CD4-positive, CD25-positive, alpha-beta regulatory T cell (primary cell): ENCODE measurements around the gene BRD3. TPM values are rescaled to one million over a fixed set of nuclear protein-coding genes. Genes with fewer than 3 reads are reported as not detected.

Experiments used
- ATAC-seq, 2 donors: fragments of 150-1000 bp; cut with Tn5 transposase; one replicate each; pipeline ENCODE4 v1.10.0; 2021; ENCODE audit warnings: low read depth in 2 of 2, moderate number of reproducible peaks in 2 of 2, moderate library complexity in 1 of 2
- DNase-seq, 3 donors: peaks; one replicate each; pipeline versions ENCODE4 v3.0.0 to v3.0.0-alpha.2; 2012 to 2022; ENCODE audit warnings: mixed read lengths in 1 of 3
- H3K27ac ChIP-seq: one replicate; pipeline ENCODE4 v1.7.0; 2013; ENCODE audit warnings: mild to moderate bottlenecking, low read length; ENCODE audit not compliant: insufficient read depth, poor library complexity, severe bottlenecking
- H3K27me3 ChIP-seq: one replicate; pipeline ENCODE4 v1.7.0; 2013; ENCODE audit warnings: low read length; ENCODE audit not compliant: control insufficient read depth, insufficient read depth
- H3K36me3 ChIP-seq: one replicate; pipeline ENCODE4 v1.7.0; 2013; ENCODE audit warnings: mild to moderate bottlenecking, low read length, moderate library complexity; ENCODE audit not compliant: control insufficient read depth, insufficient read depth
- H3K4me1 ChIP-seq: 2 replicates; pipeline ENCODE4 v1.7.0; 2013; ENCODE audit warnings: mild to moderate bottlenecking, low read length; ENCODE audit not compliant: insufficient read depth, control insufficient read depth, poor library complexity, severe bottlenecking
- H3K4me3 ChIP-seq: one replicate; pipeline ENCODE4 v1.7.0; 2013; ENCODE audit warnings: low read depth, mild to moderate bottlenecking, low read length, moderate library complexity
- H3K9me3 ChIP-seq, 2 experiments: 1 replicate in 1 of 2; 2 replicates in 1 of 2; pipeline ENCODE4 v1.7.0; 2013; ENCODE audit warnings: low read length in 2 of 2, mild to moderate bottlenecking in 1 of 2, moderate library complexity in 1 of 2; ENCODE audit not compliant: control insufficient read depth in 2 of 2
- H3K27ac Mint-ChIP-seq, 3 donors: one replicate each; pipeline ENCODE4 v1.8.0; 2020 to 2022; ENCODE audit warnings: mild to moderate bottlenecking in 3 of 3, mixed read lengths in 3 of 3, moderate library complexity in 2 of 3
- H3K27me3 Mint-ChIP-seq: one replicate; pipeline ENCODE4 v1.8.0; 2022; ENCODE audit warnings: mild to moderate bottlenecking, mixed read lengths
- H3K36me3 Mint-ChIP-seq: one replicate; pipeline ENCODE4 v1.8.0; 2020; ENCODE audit warnings: mixed read lengths
- H3K4me1 Mint-ChIP-seq, 4 donors: one replicate each; pipeline ENCODE4 v1.8.0; 2020 to 2022; ENCODE audit warnings: mixed read lengths in 4 of 4, mild to moderate bottlenecking in 1 of 4
- H3K4me3 Mint-ChIP-seq, 4 donors: one replicate each; pipeline ENCODE4 v1.8.0; 2020 to 2022; ENCODE audit warnings: mild to moderate bottlenecking in 4 of 4, mixed read lengths in 4 of 4, moderate library complexity in 3 of 4
- H3K9me3 Mint-ChIP-seq, 7 donors: one replicate each; pipeline ENCODE4 v1.8.0; 2020 to 2022; ENCODE audit warnings: mixed read lengths in 7 of 7, mild to moderate bottlenecking in 3 of 7, moderate library complexity in 2 of 7
- polyA plus RNA-seq, 4 donors: library from polyadenylated mRNA; unstranded; fragments of 300-500 nt; fragmentation: Illumina TruSeq; gene quantifications; one replicate each; pipeline ENCODE4 v1.2.3, GENCODE V29; 2021
- total RNA-seq: library from RNA; stranded (reverse); gene quantifications from one replicate; pipeline ENCODE4 v1.2.3, GENCODE V29; 2022

BRD3 gene
- total and polyA plus RNA-seq, 5 donors from 2014 or later: 10.4 to 39.3 (median 13.1) TPM

DNA sequence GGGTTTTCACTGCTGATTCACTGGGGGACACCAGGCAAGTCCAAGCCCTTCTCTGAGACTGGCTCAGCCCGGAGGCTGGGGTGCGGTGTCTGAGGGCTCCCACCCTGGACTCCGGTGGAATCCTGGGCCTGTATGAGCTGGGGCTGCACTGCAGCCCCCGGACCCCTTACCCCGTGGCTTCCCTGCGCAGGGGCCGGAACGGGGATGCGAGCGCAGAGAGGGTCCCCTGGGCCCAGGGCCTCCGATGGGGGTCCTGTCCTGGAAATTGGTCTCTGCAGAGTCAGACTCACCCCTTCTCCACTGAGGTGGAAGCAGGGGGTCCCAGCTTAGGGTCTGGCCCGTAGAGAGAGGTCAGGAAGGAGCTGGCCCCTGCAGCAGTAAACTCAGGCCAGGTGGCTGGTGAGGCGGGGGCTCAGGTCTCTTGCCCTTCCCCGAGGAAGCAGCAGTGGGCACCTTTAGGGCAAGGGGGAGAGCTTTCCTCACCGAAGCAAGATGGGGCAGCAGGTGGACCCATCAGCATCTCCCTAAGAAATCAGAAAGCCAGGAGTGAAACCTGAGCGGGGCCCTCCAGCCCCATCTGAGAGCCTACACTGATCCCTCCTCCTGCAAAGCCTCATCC lies 74.1 kb downstream of the BRD3 start:
- Mint-ChIP-seq H3K27me3 (peaks cover 10% of the 10 kb centered on the region), H3K36me3 (no peaks in the 10 kb centered on the region), H3K4me1 (peaks cover 0 to 10% (median 0%) of the 10 kb centered on the region in 4 donors), H3K9me3 (no peaks in the 10 kb centered on the region), H3K27ac (no peak overlapping the region), H3K4me3 (peak overlapping the region; percentile 10 to 87 (median 72))
- peaks cover 25% of the 10 kb centered on the region for H3K4me1 ChIP-seq
- H3K27ac ChIP-seq: no peak overlapping the region
- H3K4me3 ChIP-seq: no peak overlapping the region
- H3K36me3 ChIP-seq: no peaks in the 10 kb centered on the region
- H3K9me3 ChIP-seq: no peaks in the 10 kb centered on the region
- DNase-seq: no peak
- no peaks in the 10 kb centered on the region for H3K27me3 ChIP-seq
- ATAC-seq: no peak

GRCh38 chr9:133992780-133993634 lies 74.8 kb downstream of the BRD3 start:
- DNase-seq: peak; percentile 61 to 71 (median 66)
- Mint-ChIP-seq H3K27ac (no peak overlapping the region), H3K27me3 (peaks cover 13% of the 10 kb centered on the region), H3K36me3 (no peaks in the 10 kb centered on the region), H3K4me1 (peaks cover 0 to 10% (median 0%) of the 10 kb centered on the region in 4 donors), H3K4me3 (peak overlapping the region; percentile 63 to 87 (median 72)), H3K9me3 (no peaks in the 10 kb centered on the region)
- Histone ChIP-seq H3K4me3 (no peak overlapping the region), H3K36me3 (no peaks in the 10 kb centered on the region), H3K4me1 (peaks cover 25% of the 10 kb centered on the region), H3K27ac (peak overlapping the region; percentile 33), H3K9me3 (no peaks in the 10 kb centered on the region), H3K27me3 (no peaks in the 10 kb centered on the region)
- peak; percentile 79 to 80 for ATAC-seq

DNA sequence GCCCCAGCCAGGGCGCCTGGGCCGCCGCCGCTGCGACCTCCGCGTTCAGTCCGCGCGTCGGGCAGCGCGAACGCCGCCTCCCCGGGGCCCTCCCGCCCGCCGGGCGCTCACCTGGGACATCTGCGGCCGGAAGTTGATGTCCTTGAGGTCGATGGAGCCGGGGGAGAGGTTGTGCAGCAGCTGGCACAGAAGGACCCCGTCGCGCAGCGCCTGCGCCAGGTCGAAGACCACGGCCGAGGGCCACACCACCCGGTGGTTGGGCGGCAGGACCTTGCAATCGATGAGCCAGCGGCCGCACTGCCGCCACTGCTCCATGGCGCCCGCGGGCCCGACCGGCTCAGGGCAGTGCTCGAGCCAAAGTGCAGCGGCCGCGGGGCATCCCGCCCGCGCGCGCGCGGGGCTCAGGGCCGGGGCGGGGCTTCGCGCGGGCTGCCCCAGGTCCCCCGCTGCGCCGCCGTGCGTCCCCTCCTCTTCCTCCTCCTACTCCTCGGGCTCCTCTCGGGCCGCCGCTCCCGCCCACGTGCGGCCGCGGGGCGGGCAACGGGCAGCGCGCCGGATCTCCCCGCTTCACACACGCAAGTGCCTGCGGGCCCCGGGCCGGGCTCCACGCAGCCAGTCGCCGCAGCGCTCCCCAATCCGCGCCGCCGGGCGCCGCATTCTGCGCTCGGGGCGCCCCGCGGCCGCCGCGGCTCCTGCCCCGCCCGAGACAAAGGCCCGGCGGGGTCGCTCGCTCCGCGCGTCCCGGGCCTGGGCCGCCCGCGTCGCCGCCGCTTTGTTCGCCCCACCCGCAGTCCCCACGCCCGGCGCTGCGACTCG lies 75.7 kb downstream of the BRD3 start, which contains the start of gene VAV2:
Gene VAV2 (minus strand): TSS at position 361 of the 816 bp plus-strand sequence. CDS start 46 bp downstream, at position 315.
- Mint-ChIP-seq H3K27ac (no peak within 1 kb of the TSS), H3K4me1 (peaks cover 0 to 10% (median 0%) of the 10 kb centered on the region in 4 donors), H3K27me3 (peaks cover 13% of the 10 kb centered on the region), H3K9me3 (no peaks in the 10 kb centered on the region), H3K36me3 (no peaks in the 10 kb centered on the region), H3K4me3 (peak within 1 kb of the TSS; percentile 67 to 87 (median 78))
- no peaks in the 10 kb centered on the region for H3K36me3 ChIP-seq
- H3K4me3 ChIP-seq: no peak within 1 kb of the TSS
- DNase-seq (peak; percentile 21 to 33 (median 31)), ATAC-seq (peak; percentile 30 to 47)
- peaks cover 25% of the 10 kb centered on the region for H3K4me1 ChIP-seq
- peak within 1 kb of the TSS; percentile 33 for H3K27ac ChIP-seq
- no peaks in the 10 kb centered on the region for H3K27me3 ChIP-seq
- no peaks in the 10 kb centered on the region for H3K9me3 ChIP-seq

DNA sequence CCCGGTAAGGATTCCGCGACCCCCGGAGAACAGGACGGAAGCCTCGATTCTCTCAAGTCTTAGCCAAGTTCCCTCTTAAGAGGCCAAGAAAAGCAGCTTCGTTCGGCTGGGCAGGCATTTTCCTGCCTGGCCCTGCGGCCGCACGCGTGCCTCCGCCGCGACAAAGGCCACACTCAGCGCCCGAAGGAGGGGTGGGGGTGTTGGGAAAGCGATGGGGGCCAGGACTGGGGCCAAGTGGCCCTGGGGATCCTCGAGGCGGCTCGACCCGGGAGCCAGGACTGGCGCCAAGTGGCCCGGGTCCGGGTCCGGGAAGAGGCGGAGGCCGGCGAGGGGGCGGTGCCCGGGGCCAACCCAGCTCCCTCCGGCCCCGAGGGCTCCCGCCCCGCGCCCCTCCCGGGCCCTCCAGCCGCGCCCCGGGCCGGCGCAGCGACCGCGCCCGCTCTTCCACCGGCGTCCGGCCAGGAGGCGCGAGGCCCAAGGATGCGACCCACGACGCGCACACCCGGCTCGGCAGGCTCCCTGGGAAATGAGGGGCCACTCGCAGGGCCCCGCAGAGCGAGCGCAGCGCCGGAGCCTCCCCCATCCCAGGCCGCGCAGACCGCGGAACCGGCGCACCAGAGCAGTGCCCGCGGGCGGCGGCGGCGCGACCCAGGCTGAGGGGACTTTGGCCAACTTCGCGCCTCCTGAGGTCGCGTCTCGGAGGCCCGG lies 76.5 kb downstream of the BRD3 start:
- no peak overlapping the region for H3K27ac ChIP-seq
- Mint-ChIP-seq H3K4me3 (peak overlapping the region; percentile 62 to 80 (median 75)), H3K27me3 (peaks cover 17% of the 10 kb centered on the region), H3K36me3 (no peaks in the 10 kb centered on the region), H3K27ac (no peak overlapping the region), H3K4me1 (peaks cover 0 to 10% (median 0%) of the 10 kb centered on the region in 4 donors), H3K9me3 (no peaks in the 10 kb centered on the region)
- H3K9me3 ChIP-seq: no peaks in the 10 kb centered on the region
- H3K27me3 ChIP-seq: no peaks in the 10 kb centered on the region
- no peak overlapping the region for H3K4me3 ChIP-seq
- no peaks in the 10 kb centered on the region for H3K36me3 ChIP-seq
- no peak for DNase-seq
- peaks cover 25% of the 10 kb centered on the region for H3K4me1 ChIP-seq
- ATAC-seq: no peak

GRCh38 chr9:133990366-133991213 lies 77.2 kb downstream of the BRD3 start:
- H3K4me1 Mint-ChIP-seq: peaks cover 0 to 10% (median 0%) of the 10 kb centered on the region in 4 donors
- ATAC-seq (no peak), DNase-seq (no peak)
- peak overlapping the region; percentile 62 to 83 (median 75) for H3K4me3 Mint-ChIP-seq
- no peak overlapping the region for H3K27ac Mint-ChIP-seq
- no peaks in the 10 kb centered on the region for H3K9me3 ChIP-seq
- H3K27me3 ChIP-seq: no peaks in the 10 kb centered on the region
- peaks cover 17% of the 10 kb centered on the region for H3K27me3 Mint-ChIP-seq
- H3K4me1 ChIP-seq: peaks cover 25% of the 10 kb centered on the region
- no peak overlapping the region for H3K4me3 ChIP-seq
- H3K27ac ChIP-seq: no peak overlapping the region
- H3K9me3 Mint-ChIP-seq: no peaks in the 10 kb centered on the region
- H3K36me3 Mint-ChIP-seq: no peaks in the 10 kb centered on the region
- H3K36me3 ChIP-seq: no peaks in the 10 kb centered on the region

DNA sequence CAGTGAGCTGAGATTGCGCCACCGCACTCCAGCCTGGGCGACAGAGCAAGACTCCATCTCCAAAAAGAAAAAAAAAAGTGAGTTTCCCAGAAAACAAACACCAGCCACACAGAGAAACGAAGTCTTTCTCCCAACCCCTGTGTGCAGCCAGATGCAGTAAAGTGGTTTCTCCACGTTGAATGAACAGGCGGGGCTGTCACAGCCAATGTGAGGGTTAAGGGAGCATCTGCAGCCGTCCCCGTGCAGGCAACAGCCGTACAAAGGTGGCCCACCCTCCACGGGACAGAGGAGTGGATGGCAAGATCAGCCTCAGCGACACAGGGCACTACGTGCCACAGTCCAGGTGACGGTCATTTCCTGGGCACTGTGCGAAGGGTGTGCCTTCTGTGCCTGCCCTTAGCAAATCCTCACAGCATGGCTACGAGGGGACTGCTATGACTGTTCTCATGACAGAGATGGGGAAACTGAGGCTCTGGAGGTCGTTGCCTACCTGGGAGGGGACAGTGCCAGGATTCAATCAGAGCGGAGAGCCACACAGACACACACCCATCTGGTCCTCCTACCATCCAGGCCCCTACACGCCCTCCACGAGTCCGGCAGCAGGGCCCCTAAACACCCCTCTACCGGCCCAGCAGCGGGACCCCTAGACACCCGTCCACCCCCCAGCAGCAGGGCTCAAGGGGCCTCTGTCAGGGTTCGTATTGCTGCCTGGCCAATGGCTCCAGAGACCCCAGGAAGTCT lies 78.0 kb downstream of the BRD3 start:
- H3K4me3 Mint-ChIP-seq: peak overlapping the region in 3 of 4 donors; percentile 16 to 83 (median 47)
- H3K27me3 ChIP-seq: no peaks in the 10 kb centered on the region
- DNase-seq (no peak), ATAC-seq (no peak)
- no peaks in the 10 kb centered on the region for H3K36me3 ChIP-seq
- H3K36me3 Mint-ChIP-seq: no peaks in the 10 kb centered on the region
- peaks cover 25% of the 10 kb centered on the region for H3K4me1 ChIP-seq
- H3K27ac ChIP-seq: no peak overlapping the region
- no peak overlapping the region for H3K27ac Mint-ChIP-seq
- H3K4me1 Mint-ChIP-seq: peaks cover 0 to 10% (median 0%) of the 10 kb centered on the region in 4 donors
- peaks cover 17% of the 10 kb centered on the region for H3K27me3 Mint-ChIP-seq
- no peaks in the 10 kb centered on the region for H3K9me3 Mint-ChIP-seq
- H3K4me3 ChIP-seq: no peak overlapping the region
- H3K9me3 ChIP-seq: no peaks in the 10 kb centered on the region
